HepG2 (cell line): ENCODE measurements around the gene UBQLN4. TPM values are rescaled to one million over a fixed set of nuclear protein-coding genes. Genes with fewer than 3 reads are reported as not detected.

Source experiments
- DNMT1 ChIP-seq: sonication (generic); formaldehyde crosslinking; IDR thresholded peaks from 2 replicates; pipeline ENCODE4 v1.5.1; 2020; ENCODE audit warnings: mild to moderate bottlenecking, missing genetic modification reagents
- ETV5 ChIP-seq: IDR thresholded peaks from 2 replicates; pipeline ENCODE4 v1.6.1; 2018; ENCODE audit warnings: missing biosample characterization, missing genetic modification reagents, inconsistent platforms, borderline replicate concordance
- FOSL2 ChIP-seq: sonication (generic); formaldehyde crosslinking; IDR thresholded peaks from 2 replicates; pipeline ENCODE4 v1.4.0; 2020; ENCODE audit warnings: missing genetic modification reagents
- POLR2A ChIP-seq, 2 experiments: IDR thresholded peaks; 2 replicates each; pipeline ENCODE4 v1.6.1; 2011; ENCODE audit warnings: low read depth in 2 of 2, low read length in 2 of 2, mild to moderate bottlenecking in 1 of 2, moderate library complexity in 1 of 2; ENCODE audit not compliant: insufficient read depth in 1 of 2
- SIN3A ChIP-seq: IDR thresholded peaks from 2 replicates; pipeline ENCODE4 v1.6.1; 2011; ENCODE audit warnings: low read depth, mild to moderate bottlenecking, control low read depth, low read length, borderline replicate concordance
- SKI ChIP-seq: fragments of 450-650 bp; IDR thresholded peaks from one replicate; pipeline ENCODE4 v1.6.1; 2018; ENCODE audit warnings: mild to moderate bottlenecking; ENCODE audit not compliant: partially characterized antibody
- TAF1 ChIP-seq: sonication (generic); formaldehyde crosslinking; IDR thresholded peaks from 2 replicates; pipeline ENCODE4 v1.4.0; 2020; ENCODE audit warnings: missing genetic modification reagents
- ZBTB40 ChIP-seq, 2 experiments: fragments of 450-650 bp in 1 of 2; sonication (generic) in 1 of 2; formaldehyde crosslinking in 1 of 2; IDR thresholded peaks; 2 replicates each; pipeline versions ENCODE4 v1.6.1 to v1.8.0; 2016 to 2022; ENCODE audit warnings: antibody characterized with exemption in 1 of 2, mild to moderate bottlenecking in 1 of 2, missing genetic modification reagents in 1 of 2
- ZNF598 ChIP-seq: sonication (generic); formaldehyde crosslinking; IDR thresholded peaks from 2 replicates; pipeline ENCODE4 v1.5.1; 2020; ENCODE audit warnings: mild to moderate bottlenecking, missing genetic modification reagents, borderline replicate concordance
- ZNF747 ChIP-seq: sonication (generic); formaldehyde crosslinking; IDR thresholded peaks from 2 replicates; pipeline ENCODE4 v1.8.1; 2023; ENCODE audit warnings: missing genetic modification reagents, mild to moderate bottlenecking, borderline replicate concordance
- polyA plus RNA-seq, 8 experiments: library from polyadenylated mRNA; depleted of rRNA in 3 of 8; stranded (reverse) in 7 of 8; unstranded in 1 of 8; fragments of >200 nt; fragmentation: Illumina TruSeq in 4 of 8; extraction: Trizol in 4 of 8; gene quantifications; 2 replicates each; pipeline versions ENCODE4 v1.2.1 to v1.2.3, GENCODE V29; 2011 to 2016; ENCODE audit warnings: low read depth in 4 of 8, missing spikeins in 1 of 8, mixed read lengths in 1 of 8; ENCODE audit not compliant: insufficient read depth in 1 of 8
- total RNA-seq, 5 experiments: library from RNA; depleted of rRNA; stranded (reverse); fragments of >200 nt; fragmentation: Illumina TruSeq; extraction: Trizol; gene quantifications; 2 replicates each; pipeline ENCODE4 v1.2.3, GENCODE V29; 2016; ENCODE audit warnings: low read depth in 1 of 5
- TF ChIP-seq, protein P1 (sequence below): sonication (generic); formaldehyde crosslinking; IDR thresholded peaks from 2 replicates; pipeline ENCODE4 v1.5.1; 2020; ENCODE audit warnings: mild to moderate bottlenecking, moderate library complexity, missing genetic modification reagents
- TF ChIP-seq, protein P2 (sequence below), 2 experiments: sonication (generic) in 1 of 2; formaldehyde crosslinking in 1 of 2; IDR thresholded peaks; 2 replicates each; pipeline versions ENCODE4 v1.4.0 to v1.6.1; 2018 to 2020; ENCODE audit warnings: missing genetic modification reagents in 2 of 2, borderline replicate concordance in 1 of 2, low read depth in 1 of 2, mild to moderate bottlenecking in 1 of 2, missing biosample characterization in 1 of 2

The UBQLN4 gene
- total and polyA plus RNA-seq, 2 of the 13 experiments (the other 11 are each of a cell fraction or from before 2014, with no cell fraction given) = 31.5 to 39.8 TPM

GRCh38 chr1:156020293-156021092 lies 33.1 kb downstream of the UBQLN4 start, which contains the start of gene SSR2 (continued):
- TF ChIP-seq ZBTB40 (IDR thresholded peaks at IDR 0.05) = peak; percentile 77
- 0 out of 2 replicates have a peak, but pooled peaks have one; percentile 20 for TF ChIP-seq ZBTB40 (CRISPR knock-in tag; IDR thresholded peaks at IDR 0.05)
- peak; percentile 66; the same call in 1 of the 2 replicates for TF ChIP-seq ZNF747
- TF ChIP-seq POLR2A (IDR thresholded peaks at IDR 0.05; ENCODE audit: insufficient read depth in 1 of 2, low read depth in 2 of 2, low read length in 2 of 2) = peak; percentile 83 to 90
- TF ChIP-seq SKI = no peak
- TF ChIP-seq SIN3A = peak; percentile 65; the same call in 1 of the 2 replicates
- TF ChIP-seq, protein P1, sequence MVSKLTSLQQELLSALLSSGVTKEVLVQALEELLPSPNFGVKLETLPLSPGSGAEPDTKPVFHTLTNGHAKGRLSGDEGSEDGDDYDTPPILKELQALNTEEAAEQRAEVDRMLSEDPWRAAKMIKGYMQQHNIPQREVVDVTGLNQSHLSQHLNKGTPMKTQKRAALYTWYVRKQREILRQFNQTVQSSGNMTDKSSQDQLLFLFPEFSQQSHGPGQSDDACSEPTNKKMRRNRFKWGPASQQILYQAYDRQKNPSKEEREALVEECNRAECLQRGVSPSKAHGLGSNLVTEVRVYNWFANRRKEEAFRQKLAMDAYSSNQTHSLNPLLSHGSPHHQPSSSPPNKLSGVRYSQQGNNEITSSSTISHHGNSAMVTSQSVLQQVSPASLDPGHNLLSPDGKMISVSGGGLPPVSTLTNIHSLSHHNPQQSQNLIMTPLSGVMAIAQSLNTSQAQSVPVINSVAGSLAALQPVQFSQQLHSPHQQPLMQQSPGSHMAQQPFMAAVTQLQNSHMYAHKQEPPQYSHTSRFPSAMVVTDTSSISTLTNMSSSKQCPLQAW (CRISPR knock-in tag) = 0 out of 2 replicates have a peak, but pooled peaks have one; percentile 20
- TF ChIP-seq, protein P2, sequence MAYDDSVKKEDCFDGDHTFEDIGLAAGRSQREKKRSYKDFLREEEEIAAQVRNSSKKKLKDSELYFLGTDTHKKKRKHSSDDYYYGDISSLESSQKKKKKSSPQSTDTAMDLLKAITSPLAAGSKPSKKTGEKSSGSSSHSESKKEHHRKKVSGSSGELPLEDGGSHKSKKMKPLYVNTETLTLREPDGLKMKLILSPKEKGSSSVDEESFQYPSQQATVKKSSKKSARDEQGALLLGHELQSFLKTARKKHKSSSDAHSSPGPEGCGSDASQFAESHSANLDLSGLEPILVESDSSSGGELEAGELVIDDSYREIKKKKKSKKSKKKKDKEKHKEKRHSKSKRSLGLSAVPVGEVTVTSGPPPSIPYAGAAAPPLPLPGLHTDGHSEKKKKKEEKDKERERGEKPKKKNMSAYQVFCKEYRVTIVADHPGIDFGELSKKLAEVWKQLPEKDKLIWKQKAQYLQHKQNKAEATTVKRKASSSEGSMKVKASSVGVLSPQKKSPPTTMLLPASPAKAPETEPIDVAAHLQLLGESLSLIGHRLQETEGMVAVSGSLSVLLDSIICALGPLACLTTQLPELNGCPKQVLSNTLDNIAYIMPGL (CRISPR knock-in tag; IDR thresholded peaks at IDR 0.05; ENCODE audit: borderline replicate concordance in 1 of 2, low read depth in 1 of 2) = peak; percentile 22 to 49; a peak in 1 of 4 replicates
- TF ChIP-seq ETV5 (CRISPR knock-in tag) = peak; percentile 86; the same call in 1 of the 2 replicates
- TF ChIP-seq ZNF598 (CRISPR knock-in tag) = no peak
- peak; percentile 81 for TF ChIP-seq TAF1
- TF ChIP-seq FOSL2 = peak; percentile 42; the same call in 1 of the 2 replicates
- no peak for TF ChIP-seq DNMT1 (CRISPR knock-in tag)
